Esophagus squamous epithelium (tissue), 5 donors: ENCODE results near the gene PHF12. TPM values are rescaled to one million over a fixed set of nuclear protein-coding genes. Genes with fewer than 3 reads are reported as not detected.

ENCODE experiments used
- DNase-seq: peaks from one replicate; lab custom pipeline; 2025; lab: John Stamatoyannopoulos, UW
- H3K27ac ChIP-seq, 4 donors: fragments of 200-600 bp; sonication (generic); one replicate each; pipeline ENCODE4 v1.5.1; 2016 to 2019; ENCODE audit warnings: mild to moderate bottlenecking in 1 of 4
- H3K27me3 ChIP-seq, 4 donors: fragments of 200-600 bp; sonication (generic); 1 replicate in 3 of 4; 2 replicates in 1 of 4; pipeline versions ENCODE4 v1.5.1 to v1.6.0; 2017 to 2021; ENCODE audit warnings: antibody characterized with exemption in 1 of 4
- H3K36me3 ChIP-seq, 3 donors: fragments of 200-600 bp; sonication (generic); one replicate each; pipeline ENCODE4 v1.5.1; 2016 to 2019
- H3K4me1 ChIP-seq, 3 donors: fragments of 200-600 bp; sonication (generic); one replicate each; pipeline ENCODE4 v1.5.1; 2017 to 2019
- H3K4me3 ChIP-seq, 4 donors: fragments of 200-600 bp; sonication (generic); 1 replicate in 3 of 4; 2 replicates in 1 of 4; pipeline ENCODE4 v1.5.1; 2016 to 2019; ENCODE audit warnings: mild to moderate bottlenecking in 2 of 4, moderate library complexity in 1 of 4
- H3K9me3 ChIP-seq, 3 donors: fragments of 200-600 bp; sonication (generic); one replicate each; pipeline ENCODE4 v1.5.1; 2016 to 2019
- POLR2A ChIP-seq, 4 donors: fragments of 450-650 bp; IDR thresholded peaks; one replicate each; pipeline ENCODE4 v1.6.1; 2017; ENCODE audit warnings: antibody characterized with exemption in 4 of 4, mild to moderate bottlenecking in 4 of 4, moderate library complexity in 3 of 4
- WGBS, 2 donors: methylation state at CpG; one replicate each; pipeline ENCODE4 v1.1.5; 2018; 5-methylcytosine and 5-hydroxymethylcytosine counted together
- intact Hi-C: fragments of 100-400 bp; cut with DNase I; formaldehyde crosslinking; loops from one replicate; pipeline ENCODE4 v1.15.0; 2022
- total RNA-seq, 4 donors: library from RNA; depleted of rRNA; stranded (reverse); fragments of >200 nt; gene quantifications; one replicate each; pipeline ENCODE4 v1.1.0, GENCODE V29; 2016
- TF ChIP-seq, protein P1 (sequence below), 6 experiments: fragments of 450-650 bp in 4 of 6; fragments of 200-600 bp in 2 of 6; sonication (generic) in 2 of 6; IDR thresholded peaks; one replicate each; pipeline ENCODE4 v1.5.1; 2016 to 2019; ENCODE audit warnings: antibody characterized with exemption in 6 of 6, mild to moderate bottlenecking in 4 of 6, moderate library complexity in 4 of 6
- donor health status: DM: yes; HTN: yes; CAD: no.

PHF12 gene
- total RNA-seq, 4 donors from 2014 or later, result 13.0 to 35.6 (median 18.8) TPM

DNA sequence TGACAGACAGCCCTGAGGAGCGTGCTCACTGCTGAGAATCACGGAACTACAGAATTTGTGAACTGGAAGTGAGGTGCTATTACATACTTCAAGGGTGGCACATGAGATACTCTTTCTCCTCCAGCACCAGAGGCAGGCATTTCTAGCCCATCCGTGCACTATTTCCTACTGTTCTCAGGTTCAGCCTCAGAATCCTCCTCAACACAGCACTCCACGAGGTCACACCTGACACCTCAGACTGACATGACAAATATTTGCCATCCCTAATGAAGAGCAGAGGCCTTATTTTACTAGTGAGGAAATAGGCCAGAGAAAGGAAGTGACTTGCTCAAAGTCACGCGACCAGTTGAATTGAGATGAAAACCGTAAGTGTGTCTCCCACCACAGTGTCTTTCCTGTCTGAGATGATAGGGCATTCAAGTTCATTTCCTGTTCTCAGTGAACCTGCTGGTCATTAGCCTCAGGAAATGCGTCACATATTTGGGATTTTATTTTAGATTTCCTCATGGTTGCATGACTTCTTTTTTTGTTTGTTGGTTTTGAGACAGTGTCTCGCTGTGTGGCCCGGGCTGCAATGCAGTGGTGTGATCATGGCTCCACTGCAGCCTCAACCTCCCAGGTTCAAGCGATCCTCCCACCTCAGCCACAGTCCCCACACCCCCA is 30.9 kb upstream of the PHF12 start:
- Histone ChIP-seq H3K27me3 (peaks cover 0 to 56% (median 3%) of the 10 kb centered on the region in 4 donors), H3K27ac (peak overlapping the region; percentile 15 to 68 (median 46)), H3K36me3 (no peaks in the 10 kb centered on the region), H3K4me1 (peaks cover 0 to 29% (median 3%) of the 10 kb centered on the region in 3 donors), H3K4me3 (no peak overlapping the region), H3K9me3 (no peaks in the 10 kb centered on the region)
- no peak for DNase-seq
- intact Hi-C loops, result no loop called here
- TF ChIP-seq POLR2A (IDR thresholded peaks at IDR 0.05), result no peak
- TF ChIP-seq, protein P1, sequence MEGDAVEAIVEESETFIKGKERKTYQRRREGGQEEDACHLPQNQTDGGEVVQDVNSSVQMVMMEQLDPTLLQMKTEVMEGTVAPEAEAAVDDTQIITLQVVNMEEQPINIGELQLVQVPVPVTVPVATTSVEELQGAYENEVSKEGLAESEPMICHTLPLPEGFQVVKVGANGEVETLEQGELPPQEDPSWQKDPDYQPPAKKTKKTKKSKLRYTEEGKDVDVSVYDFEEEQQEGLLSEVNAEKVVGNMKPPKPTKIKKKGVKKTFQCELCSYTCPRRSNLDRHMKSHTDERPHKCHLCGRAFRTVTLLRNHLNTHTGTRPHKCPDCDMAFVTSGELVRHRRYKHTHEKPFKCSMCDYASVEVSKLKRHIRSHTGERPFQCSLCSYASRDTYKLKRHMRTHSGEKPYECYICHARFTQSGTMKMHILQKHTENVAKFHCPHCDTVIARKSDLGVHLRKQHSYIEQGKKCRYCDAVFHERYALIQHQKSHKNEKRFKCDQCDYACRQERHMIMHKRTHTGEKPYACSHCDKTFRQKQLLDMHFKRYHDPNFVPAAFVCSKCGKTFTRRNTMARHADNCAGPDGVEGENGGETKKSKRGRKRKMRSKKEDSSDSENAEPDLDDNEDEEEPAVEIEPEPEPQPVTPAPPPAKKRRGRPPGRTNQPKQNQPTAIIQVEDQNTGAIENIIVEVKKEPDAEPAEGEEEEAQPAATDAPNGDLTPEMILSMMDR (IDR thresholded peaks at IDR 0.05), result no peak
- 56 to 70% methylated on average over 11 of the region's 11 CpGs for WGBS, 2 donors

DNA sequence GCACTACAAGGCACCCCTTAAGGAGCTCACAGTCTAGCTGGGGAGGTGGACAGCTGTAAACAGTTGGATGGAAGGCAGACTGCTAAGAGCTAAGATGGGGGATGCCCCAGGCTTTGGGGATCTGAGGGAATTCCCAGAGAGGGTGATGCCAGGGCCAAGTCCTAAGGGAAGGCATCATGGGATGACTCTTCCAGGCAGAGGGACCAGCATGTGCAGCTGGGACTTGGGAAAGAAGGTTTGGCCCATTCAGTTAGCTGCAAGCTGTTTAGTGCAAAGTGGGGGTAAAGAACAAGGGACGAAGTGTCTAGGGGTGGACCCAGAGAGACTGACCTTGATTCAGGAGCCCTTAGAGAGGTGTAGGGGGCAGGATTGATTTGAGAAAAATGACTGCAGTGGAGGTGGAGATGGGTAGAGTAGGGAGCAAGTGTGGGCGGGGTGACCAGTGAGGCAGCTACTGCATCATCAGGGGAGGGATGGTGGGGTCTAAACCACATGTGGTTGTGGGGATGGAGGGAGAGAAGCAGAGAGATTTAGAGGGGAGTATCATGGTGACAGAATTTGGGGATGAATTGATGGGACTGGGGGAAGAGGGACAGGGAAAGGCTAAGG is 27.1 kb upstream of the PHF12 start:
- Histone ChIP-seq H3K27me3 (peaks cover 0 to 25% (median 0%) of the 10 kb centered on the region in 4 donors), H3K4me1 (peaks cover 0 to 19% (median 0%) of the 10 kb centered on the region in 3 donors), H3K27ac (no peak overlapping the region), H3K36me3 (no peaks in the 10 kb centered on the region), H3K4me3 (no peak overlapping the region), H3K9me3 (no peaks in the 10 kb centered on the region)
- no peak for TF ChIP-seq POLR2A (IDR thresholded peaks at IDR 0.05)
- TF ChIP-seq, protein P1 (IDR thresholded peaks at IDR 0.05), result no peak
- WGBS, 2 donors, result 92 to 97% methylated on average over 2 of the region's 2 CpGs
- intact Hi-C loops, result no loop called here
- no peak for DNase-seq

DNA sequence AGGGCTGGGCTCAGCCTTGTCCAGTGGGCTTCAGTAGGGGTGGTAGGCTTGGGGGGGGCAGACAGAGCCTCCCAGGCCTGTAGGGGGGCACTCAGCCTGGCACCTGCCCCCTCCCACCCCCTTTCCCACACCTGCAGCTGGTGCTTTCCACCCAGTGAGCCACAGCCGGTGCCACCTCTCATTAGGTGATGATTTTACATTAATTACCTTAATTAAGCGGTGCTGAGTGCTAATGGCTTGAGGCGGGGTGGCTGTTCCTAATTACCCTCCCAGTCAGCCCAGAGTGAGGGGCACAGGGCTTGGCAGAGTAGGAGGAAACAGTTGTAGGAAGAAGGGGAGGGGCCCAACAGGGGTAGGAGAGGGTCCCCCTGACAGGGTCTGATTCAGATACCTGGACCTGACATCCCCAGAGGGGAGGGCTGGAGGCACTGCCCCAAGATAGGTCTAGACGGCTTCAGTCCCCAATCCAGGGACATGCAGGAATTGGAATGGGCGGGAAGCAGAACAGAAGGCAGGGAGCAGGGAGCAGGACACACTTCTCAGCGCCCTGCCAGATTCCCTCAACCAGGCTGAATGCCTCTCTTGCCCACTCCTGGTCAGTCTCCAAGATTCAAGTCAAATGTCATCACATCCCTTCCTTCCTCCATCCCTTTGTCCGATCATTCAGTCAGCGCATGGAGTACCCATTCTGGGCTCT is 26.5 kb upstream of the PHF12 start:
- no peaks in the 10 kb centered on the region for H3K9me3 ChIP-seq

DNA sequence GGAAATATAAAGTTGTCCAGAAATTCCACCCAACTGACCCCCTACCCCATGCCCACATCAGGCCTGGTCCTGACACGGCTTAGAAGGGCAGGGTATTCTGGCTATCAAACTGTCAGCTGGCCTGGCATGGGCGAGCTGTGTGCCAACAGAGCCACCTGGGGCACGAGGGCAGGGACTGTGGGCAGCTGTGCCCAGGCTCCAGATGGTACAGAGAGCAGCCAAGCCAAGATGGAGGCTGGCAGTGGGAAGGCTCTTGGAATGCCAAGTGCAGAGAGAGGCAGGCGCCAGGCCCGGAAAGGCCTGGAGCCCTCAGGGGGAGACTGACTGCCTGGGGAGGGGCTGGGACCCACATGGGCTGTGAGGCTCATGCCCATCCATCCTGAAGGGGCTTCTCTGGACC is 24.3 kb upstream of the PHF12 start:
- Histone ChIP-seq H3K9me3 (no peaks in the 10 kb centered on the region), H3K4me1 (peaks cover 0 to 8% (median 0%) of the 10 kb centered on the region in 3 donors), H3K27ac (no peak overlapping the region), H3K27me3 (peaks cover 0 to 15% (median 0%) of the 10 kb centered on the region in 4 donors), H3K36me3 (no peaks in the 10 kb centered on the region), H3K4me3 (no peak overlapping the region)
- DNase-seq, result no peak
- WGBS, 2 donors, result 40% methylated on average over 1 of the region's 5 CpGs; no CpG with 5 or more reads in 1 of the 2 donors
- TF ChIP-seq, protein P1 (IDR thresholded peaks at IDR 0.05), result no peak
- TF ChIP-seq POLR2A (IDR thresholded peaks at IDR 0.05), result no peak
- intact Hi-C loops, result no loop called here

More for the DNA sequence above, 26.5 kb upstream of the PHF12 start:
- H3K36me3 ChIP-seq, result no peaks in the 10 kb centered on the region
- no peak for DNase-seq
- peaks cover 0 to 13% (median 0%) of the 10 kb centered on the region in 3 donors for H3K4me1 ChIP-seq
- H3K27me3 ChIP-seq, result peaks cover 0 to 25% (median 0%) of the 10 kb centered on the region in 4 donors
- TF ChIP-seq, protein P1 (IDR thresholded peaks at IDR 0.05), result no peak
- no peak for TF ChIP-seq POLR2A (IDR thresholded peaks at IDR 0.05)
- WGBS, 2 donors, result 71 to 83% methylated on average over 5 to 7 of the region's 8 CpGs
- intact Hi-C loops, result no loop called here
- H3K27ac ChIP-seq, result no peak overlapping the region
- no peak overlapping the region for H3K4me3 ChIP-seq
